ENCODE measurements around the gene TCF15. TPM values are rescaled to one million over a fixed set of nuclear protein-coding genes. Genes with fewer than 3 reads are reported as not detected.

Gene TCF15
- total RNA-seq, 2 donors from 2014 or later, result not detected

DNA sequence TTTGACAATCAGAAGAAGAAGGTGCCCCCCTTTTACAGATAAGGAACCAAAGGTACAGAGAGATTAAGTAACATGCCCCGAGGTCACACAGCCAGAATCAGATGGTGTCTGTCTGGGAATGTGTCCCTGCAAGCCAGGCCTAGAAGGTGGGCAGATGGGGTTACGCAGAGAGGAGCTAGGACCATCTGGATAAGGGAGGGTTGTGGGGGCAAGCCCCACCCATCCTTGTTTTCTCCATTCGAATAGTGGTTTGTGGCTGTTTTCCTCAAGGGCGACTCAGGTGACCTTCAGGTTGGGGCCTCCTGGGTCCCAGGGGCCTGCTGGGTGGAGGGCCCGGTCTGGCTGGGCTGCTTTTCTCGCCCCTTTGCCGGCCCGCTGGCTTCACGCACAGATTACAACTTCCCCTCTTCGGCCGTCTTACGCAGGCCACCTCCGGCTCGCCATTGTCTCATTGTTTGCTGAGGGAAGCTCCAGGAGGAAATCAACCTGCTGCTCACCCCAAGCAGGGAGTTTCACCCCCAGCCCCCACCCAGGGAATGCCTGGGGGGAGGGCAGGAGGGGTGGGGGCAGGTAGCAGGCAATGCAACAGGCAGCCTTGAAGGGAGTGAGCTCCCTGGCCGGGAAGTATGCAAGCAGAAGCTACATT, 35.7 kb downstream of the TCF15 start:
- ATAC-seq, result no peak
- no peak overlapping the region for H3K27ac Mint-ChIP-seq
- H3K36me3 Mint-ChIP-seq (ENCODE audit: low read depth), result peaks cover 9% of the 10 kb centered on the region
- H3K27me3 Mint-ChIP-seq, result peaks cover 54% of the 10 kb centered on the region
- H3K9me3 ChIP-seq (ENCODE audit: control insufficient read depth, low read length, poor library complexity, severe bottlenecking), result no peaks in the 10 kb centered on the region
- H3K4me3 Mint-ChIP-seq, result no peak overlapping the region
- no peak for DNase-seq
- H3K4me1 Mint-ChIP-seq, result peaks cover 3% of the 10 kb centered on the region

DNA sequence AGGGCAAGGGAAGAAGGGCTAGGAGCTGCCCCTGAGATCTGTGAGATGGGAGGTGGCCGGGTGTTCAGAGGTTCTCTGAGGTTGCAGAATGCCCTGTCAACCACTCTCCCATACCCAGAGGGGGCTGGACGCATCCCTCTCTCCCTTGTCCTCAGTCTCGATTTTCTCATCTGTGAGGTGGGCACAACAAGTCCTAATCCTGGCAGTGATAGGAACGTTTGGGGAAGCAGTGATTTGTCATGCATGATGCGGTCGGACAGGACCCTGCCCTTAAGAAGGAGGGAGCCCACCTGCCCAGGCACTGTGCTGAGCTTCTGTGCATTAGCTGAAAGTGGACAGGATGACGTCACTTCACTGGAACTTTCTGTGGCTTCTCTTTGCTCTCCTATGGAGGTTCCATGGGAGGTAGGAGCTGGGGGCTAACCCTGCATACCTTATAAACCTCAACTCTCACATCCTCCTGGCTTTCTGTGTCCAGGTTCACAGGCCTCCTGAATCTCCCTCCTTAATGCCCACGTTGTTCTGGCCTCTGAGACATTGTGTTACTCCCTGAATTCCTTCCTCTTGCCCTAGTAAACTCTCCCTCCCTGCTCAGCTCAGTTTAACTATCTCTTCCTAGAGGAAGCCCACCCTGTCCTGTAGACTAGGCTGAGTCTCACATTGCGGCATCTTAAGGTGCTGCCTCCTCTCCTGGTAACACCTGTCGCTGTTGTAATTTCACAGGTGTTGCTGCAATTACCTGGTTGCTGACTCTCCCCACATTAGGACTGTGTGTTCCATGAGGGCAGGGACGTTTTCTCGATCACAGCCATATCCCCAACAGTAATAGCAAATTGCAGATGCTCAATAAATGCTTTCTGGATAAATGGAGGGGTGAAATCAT, 36.5 kb downstream of the TCF15 start:
- Mint-ChIP-seq H3K27ac (no peak overlapping the region), H3K27me3 (peaks cover 60% of the 10 kb centered on the region), H3K36me3 (ENCODE audit: low read depth) (peaks cover 9% of the 10 kb centered on the region), H3K4me3 (no peak overlapping the region), H3K4me1 (peaks cover 6% of the 10 kb centered on the region)
- ATAC-seq (no peak), DNase-seq (no peak)
- no peaks in the 10 kb centered on the region for H3K9me3 ChIP-seq (ENCODE audit: control insufficient read depth, low read length, poor library complexity, severe bottlenecking)

DNA sequence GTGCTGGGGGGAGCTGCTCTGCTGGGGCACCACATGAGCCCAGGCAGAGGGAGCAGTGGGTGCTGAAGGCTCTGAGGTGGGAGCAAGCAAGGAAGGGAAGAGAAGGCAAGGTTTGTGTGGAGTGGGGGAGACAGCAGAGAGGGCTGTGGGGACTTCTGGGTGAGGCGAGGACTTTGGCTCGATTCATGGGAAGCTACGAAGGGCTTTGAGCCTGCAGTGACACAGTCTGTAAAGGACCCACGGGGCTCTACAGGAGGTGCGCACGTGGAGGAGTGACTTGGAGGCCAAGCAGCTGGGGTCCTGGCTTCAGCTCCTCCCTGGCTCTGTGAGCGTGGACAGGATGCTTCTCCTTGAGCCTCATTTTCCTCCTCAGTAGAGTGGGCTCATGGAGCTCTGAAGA, 37.4 kb downstream of the TCF15 start:
- peaks cover 9% of the 10 kb centered on the region for H3K36me3 Mint-ChIP-seq (ENCODE audit: low read depth)
- DNase-seq (no peak), ATAC-seq (no peak)
- no peaks in the 10 kb centered on the region for H3K9me3 ChIP-seq (ENCODE audit: control insufficient read depth, low read length, poor library complexity, severe bottlenecking)
- peaks cover 7% of the 10 kb centered on the region for H3K4me1 Mint-ChIP-seq
- H3K27me3 Mint-ChIP-seq, result peaks cover 63% of the 10 kb centered on the region
- H3K4me3 Mint-ChIP-seq, result no peak overlapping the region
- no peak overlapping the region for H3K27ac Mint-ChIP-seq

DNA sequence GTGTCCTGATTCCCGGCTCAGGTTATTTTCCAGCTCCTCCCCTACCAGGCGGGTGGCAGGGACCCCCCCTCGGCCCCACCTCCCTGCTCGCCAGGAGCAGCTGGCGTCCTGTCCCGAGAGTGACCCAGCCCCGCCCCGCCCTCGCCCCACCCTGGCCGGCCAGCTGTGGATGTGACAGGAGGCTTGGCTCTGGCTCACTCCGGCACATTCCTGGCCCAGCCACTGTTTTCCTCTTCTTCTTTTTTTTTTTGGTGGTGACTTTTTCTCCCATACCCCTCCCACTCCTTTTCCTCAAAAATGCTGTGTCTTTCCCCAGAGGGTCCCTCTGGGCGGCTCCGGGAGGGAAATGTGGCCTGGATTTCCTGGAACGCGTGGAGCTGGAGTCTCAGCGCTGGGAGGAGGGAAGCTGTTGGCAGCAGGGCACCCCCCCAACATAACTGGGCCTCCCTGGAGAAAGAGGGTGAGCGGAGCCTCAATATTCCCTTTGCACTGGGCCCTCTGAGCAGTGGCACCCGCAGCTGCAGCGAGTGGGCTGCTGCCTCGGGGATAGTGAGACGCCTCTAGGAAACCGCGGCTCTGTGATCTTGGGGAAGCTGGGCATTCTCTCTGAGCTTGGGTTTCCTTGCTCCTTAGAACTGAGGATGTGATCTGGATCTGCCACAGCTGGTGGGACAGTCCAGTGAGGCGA, 38.2 kb downstream of the TCF15 start:
- ATAC-seq (no peak), DNase-seq (no peak)
- H3K36me3 Mint-ChIP-seq (ENCODE audit: low read depth), result peaks cover 11% of the 10 kb centered on the region
- H3K27me3 Mint-ChIP-seq, result peaks cover 71% of the 10 kb centered on the region
- H3K9me3 ChIP-seq (ENCODE audit: control insufficient read depth, low read length, poor library complexity, severe bottlenecking), result no peaks in the 10 kb centered on the region
- no peak overlapping the region for H3K4me3 Mint-ChIP-seq
- H3K4me1 Mint-ChIP-seq, result peaks cover 7% of the 10 kb centered on the region
- H3K27ac Mint-ChIP-seq, result no peak overlapping the region

DNA sequence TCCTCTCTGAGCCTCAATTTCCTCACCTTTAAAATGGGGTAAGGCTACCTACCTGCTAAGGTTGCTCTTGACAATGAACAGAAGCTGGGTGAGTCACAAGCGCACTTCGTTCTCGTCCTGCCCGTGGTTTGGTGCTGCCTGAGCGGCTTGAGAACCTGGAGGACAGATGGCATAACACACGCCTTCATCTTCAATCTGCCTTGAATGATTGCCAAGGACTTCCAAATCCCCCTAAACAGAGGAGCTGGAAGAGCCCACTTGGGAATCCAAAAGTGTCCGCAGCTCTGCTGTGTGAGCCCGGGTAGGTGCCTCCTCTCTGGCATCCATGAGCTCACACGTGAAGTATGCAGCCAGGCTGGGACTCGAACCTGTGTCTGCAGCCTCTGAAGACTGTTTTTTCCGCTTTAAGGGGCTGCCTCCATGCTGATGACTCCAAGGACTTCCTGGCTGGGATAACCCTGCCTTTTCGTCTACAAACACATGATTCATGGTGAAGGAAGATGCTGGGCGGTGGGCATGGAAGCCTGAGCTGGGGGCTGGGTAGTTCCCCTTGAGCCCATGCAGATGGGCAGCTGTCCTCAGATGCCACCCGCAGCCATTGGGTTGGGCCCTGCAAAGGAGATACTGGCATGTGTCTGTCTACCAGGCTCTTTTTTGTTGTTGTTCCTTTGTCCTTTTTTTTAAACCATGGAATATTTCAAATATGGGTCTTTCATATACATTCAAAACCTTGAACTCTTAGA, 41.3 kb downstream of the TCF15 start:
- H3K27me3 Mint-ChIP-seq, result peaks cover 59% of the 10 kb centered on the region
- H3K27ac Mint-ChIP-seq, result no peak overlapping the region
- DNase-seq, result no peak

DNA sequence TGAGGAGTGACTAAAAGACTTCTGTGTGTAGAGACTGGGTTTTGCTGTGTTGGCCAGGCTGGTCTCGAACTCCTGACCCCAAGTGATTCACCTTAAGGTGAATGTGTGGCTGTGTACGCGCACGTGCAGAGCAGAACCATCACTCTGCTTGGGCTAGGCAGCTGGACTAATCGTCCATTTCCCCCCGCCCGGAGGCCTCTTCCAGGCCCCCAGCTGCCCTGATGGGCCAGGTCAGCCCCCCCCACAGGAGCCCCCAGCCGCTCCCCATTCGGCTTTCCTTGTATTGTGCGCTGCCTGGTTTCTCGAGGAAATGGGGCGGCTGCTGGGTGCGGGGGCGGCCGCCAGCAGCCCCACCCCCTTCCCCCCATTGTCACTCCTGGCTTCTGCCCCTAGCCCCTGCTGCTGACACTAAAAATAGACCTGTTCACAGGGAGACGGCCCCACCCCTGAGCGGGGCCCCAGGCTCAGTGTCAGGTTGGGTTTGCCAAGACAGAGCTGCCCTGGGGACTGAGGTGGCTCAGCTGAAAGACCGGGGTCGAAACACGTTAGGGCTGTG, 41.9 kb downstream of the TCF15 start:
- no peaks in the 10 kb centered on the region for H3K9me3 ChIP-seq (ENCODE audit: control insufficient read depth, low read length, poor library complexity, severe bottlenecking)
- peaks cover 52% of the 10 kb centered on the region for H3K27me3 Mint-ChIP-seq
- no peak overlapping the region for H3K27ac Mint-ChIP-seq
- DNase-seq, result no peak
- peaks cover 8% of the 10 kb centered on the region for H3K36me3 Mint-ChIP-seq (ENCODE audit: low read depth)
- H3K4me1 Mint-ChIP-seq, result peaks cover 9% of the 10 kb centered on the region
- no peak for ATAC-seq
- H3K4me3 Mint-ChIP-seq, result no peak overlapping the region

More for the DNA sequence above, 41.3 kb downstream of the TCF15 start:
- Mint-ChIP-seq H3K4me1 (peaks cover 9% of the 10 kb centered on the region), H3K36me3 (ENCODE audit: low read depth) (peaks cover 10% of the 10 kb centered on the region), H3K4me3 (no peak overlapping the region)
- no peak for ATAC-seq
- no peaks in the 10 kb centered on the region for H3K9me3 ChIP-seq (ENCODE audit: control insufficient read depth, low read length, poor library complexity, severe bottlenecking)

DNA sequence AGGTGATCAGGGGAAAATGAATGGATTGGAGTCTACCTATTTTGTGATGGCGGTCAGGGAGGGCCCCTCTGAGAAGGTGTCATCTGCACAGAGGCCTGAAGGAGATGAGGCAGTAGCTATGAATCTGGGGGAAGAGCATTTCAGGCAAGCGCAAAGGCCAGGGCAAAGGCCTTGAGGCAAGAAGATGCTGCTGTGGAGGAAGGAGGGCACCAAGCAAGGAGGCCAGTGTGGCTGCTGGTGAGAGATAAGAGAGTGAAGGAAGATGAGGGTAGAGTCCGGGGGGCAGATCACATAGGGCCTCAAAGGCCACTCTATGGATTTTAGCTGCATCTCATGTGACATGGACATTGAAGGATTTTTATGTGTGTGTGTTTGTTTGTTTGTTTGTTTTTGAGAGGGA, 45.9 kb downstream of the TCF15 start:
- no peaks in the 10 kb centered on the region for H3K9me3 ChIP-seq (ENCODE audit: control insufficient read depth, low read length, poor library complexity, severe bottlenecking)
- Mint-ChIP-seq H3K27me3 (peaks cover 49% of the 10 kb centered on the region), H3K4me3 (no peak overlapping the region), H3K27ac (peak overlapping the region; percentile 47), H3K4me1 (peaks cover 9% of the 10 kb centered on the region), H3K36me3 (ENCODE audit: low read depth) (peaks cover 2% of the 10 kb centered on the region)
- ATAC-seq, result no peak
- no peak for DNase-seq

DNA sequence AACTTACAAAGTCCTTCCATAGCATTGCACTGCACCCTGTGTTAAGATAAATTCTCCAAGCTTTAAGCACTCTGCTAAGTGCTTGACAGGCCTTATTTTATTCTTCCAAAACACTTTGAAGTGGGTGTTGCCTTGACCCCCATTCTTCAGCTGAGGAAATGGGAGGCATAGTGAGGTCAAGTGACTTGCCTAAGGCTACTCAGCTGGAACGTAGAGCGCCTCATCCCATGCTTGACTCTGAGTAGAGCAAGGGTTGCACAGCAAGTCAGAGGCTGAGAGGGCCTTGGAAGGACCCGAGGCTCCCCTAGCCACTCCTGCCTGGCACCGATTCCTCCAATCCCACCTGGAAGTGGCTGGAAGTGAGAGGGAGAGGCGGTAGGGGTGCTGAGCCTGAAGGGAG, 46.9 kb downstream of the TCF15 start:
- Mint-ChIP-seq H3K36me3 (ENCODE audit: low read depth) (peaks cover 2% of the 10 kb centered on the region), H3K4me1 (peaks cover 5% of the 10 kb centered on the region), H3K27ac (no peak overlapping the region), H3K4me3 (no peak overlapping the region), H3K27me3 (peaks cover 44% of the 10 kb centered on the region)
- no peak for DNase-seq
- no peak for ATAC-seq
- H3K9me3 ChIP-seq (ENCODE audit: control insufficient read depth, low read length, poor library complexity, severe bottlenecking), result no peaks in the 10 kb centered on the region

DNA sequence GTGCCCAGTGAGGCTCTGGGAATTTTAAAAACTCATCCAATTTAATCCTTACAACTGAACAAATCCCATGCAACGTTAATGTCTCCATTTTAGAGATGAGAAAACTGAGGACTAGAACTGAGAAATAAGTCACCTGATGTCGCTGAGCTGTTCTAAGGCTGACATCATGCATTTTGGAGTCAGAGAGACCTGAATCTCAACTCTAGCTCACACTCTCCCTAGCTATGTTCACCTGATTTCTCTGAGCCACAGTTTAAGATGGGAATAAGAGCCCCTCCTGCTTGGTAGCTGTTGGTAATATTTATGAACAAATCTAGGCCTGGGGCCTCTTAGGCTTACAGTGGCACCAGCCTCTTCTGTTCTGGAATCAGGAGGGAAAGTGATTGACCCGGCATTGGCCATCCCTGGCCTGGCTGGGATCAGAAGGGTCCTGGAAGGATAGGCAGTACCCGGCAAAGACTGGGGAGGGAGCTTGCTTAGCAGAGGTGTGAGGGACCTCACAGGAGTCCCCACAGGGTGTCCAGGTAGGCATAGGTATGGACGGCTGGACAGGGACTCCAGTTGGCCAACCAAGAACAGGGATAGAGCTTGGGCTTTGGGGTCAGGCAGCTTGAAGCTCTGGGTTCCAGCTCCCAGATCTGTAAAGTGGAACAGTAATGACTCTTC, 47.7 kb downstream of the TCF15 start:
- peaks cover 48% of the 10 kb centered on the region for H3K27me3 Mint-ChIP-seq
- no peak overlapping the region for H3K27ac Mint-ChIP-seq
- H3K36me3 Mint-ChIP-seq (ENCODE audit: low read depth), result peaks cover 2% of the 10 kb centered on the region
- H3K4me1 Mint-ChIP-seq, result peaks cover 5% of the 10 kb centered on the region
- ATAC-seq (no peak), DNase-seq (no peak)
- no peaks in the 10 kb centered on the region for H3K9me3 ChIP-seq (ENCODE audit: control insufficient read depth, low read length, poor library complexity, severe bottlenecking)
- no peak overlapping the region for H3K4me3 Mint-ChIP-seq

DNA sequence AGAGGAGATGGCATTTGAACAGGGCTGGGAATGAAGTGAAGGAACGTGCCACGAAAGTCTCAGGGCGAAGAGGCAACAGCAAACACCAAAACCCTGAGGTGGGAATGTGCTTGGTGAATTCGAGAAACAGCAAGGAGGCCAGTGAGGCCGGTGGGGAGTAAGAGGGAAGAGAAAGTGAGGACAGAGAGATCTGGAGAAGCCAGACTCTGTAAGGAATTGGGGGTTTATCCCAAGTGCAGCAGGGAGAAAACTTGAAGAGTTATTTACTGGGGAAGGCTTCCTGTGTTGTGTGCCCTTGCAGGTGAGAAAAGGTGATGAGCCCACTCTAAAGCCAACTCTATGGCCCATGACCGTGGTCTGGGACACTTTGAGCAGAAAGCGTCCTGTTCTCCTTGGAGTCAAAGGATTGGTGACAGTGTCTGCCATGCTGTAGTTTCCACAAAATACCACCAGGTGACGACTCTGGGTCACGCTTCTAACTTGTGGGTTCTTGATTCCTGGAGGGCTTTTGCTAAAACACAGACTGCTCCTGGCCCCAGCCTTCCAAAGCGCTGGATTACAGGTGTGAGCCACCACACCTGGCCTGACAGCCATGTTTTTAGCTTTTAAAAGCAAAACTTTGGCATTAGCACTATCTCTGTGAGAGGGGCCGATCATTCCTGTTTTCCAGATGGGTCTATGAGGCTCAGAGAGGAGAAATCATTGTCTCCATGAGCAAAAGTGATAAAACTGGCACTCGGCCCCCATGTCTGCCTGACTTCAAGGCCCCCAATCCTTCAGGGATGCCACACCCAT, 48.5 kb downstream of the TCF15 start:
- H3K36me3 Mint-ChIP-seq (ENCODE audit: low read depth), result no peaks in the 10 kb centered on the region
- no peak overlapping the region for H3K27ac Mint-ChIP-seq
- H3K4me1 Mint-ChIP-seq, result peaks cover 5% of the 10 kb centered on the region

DNA sequence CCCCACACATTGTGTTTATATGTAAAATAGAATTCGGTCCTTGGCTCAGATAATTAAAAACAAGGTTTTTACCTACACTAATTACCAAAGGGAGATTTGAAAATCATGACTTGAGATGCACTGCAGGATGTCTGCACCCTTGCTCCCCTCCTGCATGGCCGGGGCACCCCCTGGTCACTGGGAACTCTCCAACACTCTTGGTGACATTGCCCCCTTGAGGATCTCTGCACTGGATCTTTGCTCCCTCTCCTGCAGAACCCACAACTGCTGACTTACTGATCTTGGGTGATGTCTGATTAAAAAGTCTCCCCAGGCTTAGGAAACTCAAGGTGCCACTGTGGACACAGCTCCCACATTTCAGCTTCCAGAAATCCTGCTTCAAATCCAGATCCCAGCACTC, 49.4 kb downstream of the TCF15 start:
- H3K27ac Mint-ChIP-seq, result no peak overlapping the region
- H3K4me1 Mint-ChIP-seq, result peaks cover 5% of the 10 kb centered on the region
- H3K36me3 Mint-ChIP-seq (ENCODE audit: low read depth), result no peaks in the 10 kb centered on the region
- H3K4me3 Mint-ChIP-seq, result no peak overlapping the region
- no peaks in the 10 kb centered on the region for H3K9me3 ChIP-seq (ENCODE audit: control insufficient read depth, low read length, poor library complexity, severe bottlenecking)
- DNase-seq, result no peak
- H3K27me3 Mint-ChIP-seq, result peaks cover 46% of the 10 kb centered on the region
- no peak for ATAC-seq

More for the DNA sequence above, 48.5 kb downstream of the TCF15 start:
- Mint-ChIP-seq H3K4me3 (no peak overlapping the region), H3K27me3 (peaks cover 42% of the 10 kb centered on the region)
- H3K9me3 ChIP-seq (ENCODE audit: control insufficient read depth, low read length, poor library complexity, severe bottlenecking), result no peaks in the 10 kb centered on the region
- ATAC-seq (peak; percentile 63), DNase-seq (no peak)

DNA sequence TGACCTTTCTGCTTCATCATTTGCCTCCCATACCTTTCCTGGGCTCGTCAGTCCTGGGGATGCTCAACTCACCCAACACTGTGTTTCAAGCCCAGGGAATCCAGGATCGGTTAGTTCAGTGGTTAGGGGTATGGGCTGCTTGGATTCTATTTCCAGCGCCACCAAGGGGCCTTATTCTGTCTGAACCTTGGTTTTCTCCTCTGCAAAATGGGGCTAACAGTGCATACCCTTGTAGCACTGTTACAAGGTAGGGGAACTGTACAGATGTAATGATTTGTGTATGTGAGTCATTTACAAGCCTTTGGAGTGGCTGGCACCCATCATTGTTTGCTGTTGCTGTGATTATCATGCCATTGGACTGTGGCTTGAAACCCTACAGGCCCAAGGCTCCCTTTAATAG, 52.0 kb downstream of the TCF15 start:
- Mint-ChIP-seq H3K27me3 (peaks cover 61% of the 10 kb centered on the region), H3K4me3 (no peak overlapping the region), H3K4me1 (peaks cover 2% of the 10 kb centered on the region), H3K36me3 (ENCODE audit: low read depth) (peaks cover 4% of the 10 kb centered on the region), H3K27ac (no peak overlapping the region)
- ATAC-seq (no peak), DNase-seq (no peak)
- no peaks in the 10 kb centered on the region for H3K9me3 ChIP-seq (ENCODE audit: control insufficient read depth, low read length, poor library complexity, severe bottlenecking)
